Body of pancreas (tissue), 4 donors: ENCODE measurements around the gene MLN. TPM values are rescaled to one million over a fixed set of nuclear protein-coding genes. Genes with fewer than 3 reads are reported as not detected.

Experiments
- ATAC-seq: fragments of 150-250 bp; one replicate; pipeline ENCODE4 v1.9.1; 2016
- DNase-seq, 4 donors: peaks; one replicate each; pipeline ENCODE4 v3.0.0-alpha.2; 2019
- H3K27ac ChIP-seq, 4 donors: fragments of 200-600 bp; sonication (generic); 1 replicate in 3 of 4; 2 replicates in 1 of 4; pipeline versions ENCODE4 v1.5.1 to v1.6.1; 2016 to 2019; ENCODE audit warnings: mild to moderate bottlenecking in 1 of 4, mixed read lengths in 1 of 4, moderate library complexity in 1 of 4
- H3K27me3 ChIP-seq, 2 donors: fragments of 200-600 bp; sonication (generic); one replicate each; pipeline ENCODE4 v1.6.0; 2016; ENCODE audit warnings: mild to moderate bottlenecking in 1 of 2
- H3K36me3 ChIP-seq, 2 donors: fragments of 200-600 bp; sonication (generic); replicated peaks in 1 of 2; 2 replicates each; pipeline ENCODE4 v1.5.1; 2016; ENCODE audit warnings: low read depth in 2 of 2; ENCODE audit not compliant: insufficient read depth in 1 of 2
- H3K4me1 ChIP-seq: fragments of 200-600 bp; sonication (generic); one replicate; pipeline ENCODE4 v1.6.0; 2016
- H3K4me3 ChIP-seq, 2 donors: fragments of 200-600 bp; sonication (generic); 1 replicate in 1 of 2; 2 replicates in 1 of 2; pipeline ENCODE4 v1.5.1; 2016 to 2019
- H3K9me3 ChIP-seq, 3 donors: fragments of 200-600 bp; sonication (generic); 1 replicate in 2 of 3; 2 replicates in 1 of 3; pipeline ENCODE4 v1.5.1; 2016
- CTCF ChIP-seq, 7 experiments: fragments of 450-650 bp in 4 of 7; fragments of 200-600 bp in 3 of 7; sonication (generic) in 3 of 7; IDR thresholded peaks; one replicate each; pipeline ENCODE4 v1.5.1; 2016 to 2019; ENCODE audit warnings: antibody characterized with exemption in 7 of 7
- POLR2A ChIP-seq, 3 donors: fragments of 450-650 bp; IDR thresholded peaks; one replicate each; pipeline ENCODE4 v1.6.1; 2016; ENCODE audit warnings: antibody characterized with exemption in 3 of 3, mild to moderate bottlenecking in 2 of 3
- WGBS, 2 donors: methylation state at CpG; one replicate each; pipeline ENCODE4 v1.1.5; 2017; 5-methylcytosine and 5-hydroxymethylcytosine counted together
- intact Hi-C: fragments of 100-400 bp; cut with DNase I; formaldehyde crosslinking; loops from one replicate; pipeline ENCODE4 v1.15.1; 2023
- total RNA-seq, 2 donors: library from RNA; depleted of rRNA; stranded (reverse); fragments of >200 nt; gene quantifications; one replicate each; pipeline ENCODE4 v1.1.0, GENCODE V29; 2016

MLN gene
- total RNA-seq, 2 donors from 2014 or later: not detected

- no peaks in the 10 kb centered on the region for H3K9me3 ChIP-seq
- WGBS, 2 donors: 73 to 79% methylated on average over 12 of the region's 12 CpGs
- no peaks in the 10 kb centered on the region for H3K36me3 ChIP-seq
- no peak overlapping the region for H3K27ac ChIP-seq
- DNase-seq (no peak), ATAC-seq (no peak)
- no peaks in the 10 kb centered on the region for H3K4me1 ChIP-seq
- intact Hi-C loops: no loop called here
- no peak overlapping the region for H3K4me3 ChIP-seq
- TF ChIP-seq CTCF (IDR thresholded peaks at IDR 0.05) (no peak), POLR2A (IDR thresholded peaks at IDR 0.05) (no peak)
- H3K27me3 ChIP-seq: no peaks in the 10 kb centered on the region
These were observed 47.4 kb downstream of the MLN start for GRCh38 chr6:33756211-33756954.

GRCh38 chr6:33755070-33755869, 48.5 kb downstream of the MLN start:
- TF ChIP-seq POLR2A (IDR thresholded peaks at IDR 0.05) (no peak), CTCF (IDR thresholded peaks at IDR 0.05) (no peak)
- WGBS, 2 donors: 80% methylated on average over 10 to 13 of the region's 13 CpGs
- no peak for DNase-seq
- Histone ChIP-seq H3K27ac (no peak overlapping the region), H3K27me3 (no peaks in the 10 kb centered on the region), H3K9me3 (no peaks in the 10 kb centered on the region), H3K36me3 (no peaks in the 10 kb centered on the region), H3K4me3 (no peak overlapping the region), H3K4me1 (no peaks in the 10 kb centered on the region)
- no peak for ATAC-seq
- intact Hi-C loops: no loop called here

- Histone ChIP-seq H3K4me1 (no peaks in the 10 kb centered on the region), H3K27ac (no peak overlapping the region), H3K4me3 (no peak overlapping the region), H3K27me3 (no peaks in the 10 kb centered on the region), H3K36me3 (no peaks in the 10 kb centered on the region), H3K9me3 (no peaks in the 10 kb centered on the region)
- DNase-seq (no peak), ATAC-seq (no peak)
- WGBS, 2 donors: 81 to 85% methylated on average over 9 to 11 of the region's 11 CpGs
- TF ChIP-seq POLR2A (IDR thresholded peaks at IDR 0.05) (no peak), CTCF (IDR thresholded peaks at IDR 0.05) (no peak)
- intact Hi-C loops: no loop called here
These were observed 49.6 kb downstream of the MLN start for GRCh38 chr6:33754222-33754621.

GRCh38 chr6:33752646-33753015, 51.2 kb downstream of the MLN start:
- no peak for TF ChIP-seq CTCF (IDR thresholded peaks at IDR 0.05)
- no peak for TF ChIP-seq POLR2A (IDR thresholded peaks at IDR 0.05)
- Histone ChIP-seq H3K27me3 (no peaks in the 10 kb centered on the region), H3K4me1 (no peaks in the 10 kb centered on the region), H3K4me3 (no peak overlapping the region), H3K27ac (no peak overlapping the region), H3K36me3 (no peaks in the 10 kb centered on the region), H3K9me3 (no peaks in the 10 kb centered on the region)
- DNase-seq (no peak), ATAC-seq (no peak)
- intact Hi-C loops: no loop called here
- WGBS, 2 donors: 88 to 90% methylated on average over 1 of the region's 1 CpG
